Measurements from ENCODE around the gene C1orf116. TPM values are rescaled to one million over a fixed set of nuclear protein-coding genes. Genes with fewer than 3 reads are reported as not detected.

C1orf116 gene
- total and polyA plus RNA-seq, 10 of the 15 experiments (the other 5 are each of a cell fraction or from before 2014, with no cell fraction given) = 0.01 to 0.08 TPM; not detected in 8

DNA sequence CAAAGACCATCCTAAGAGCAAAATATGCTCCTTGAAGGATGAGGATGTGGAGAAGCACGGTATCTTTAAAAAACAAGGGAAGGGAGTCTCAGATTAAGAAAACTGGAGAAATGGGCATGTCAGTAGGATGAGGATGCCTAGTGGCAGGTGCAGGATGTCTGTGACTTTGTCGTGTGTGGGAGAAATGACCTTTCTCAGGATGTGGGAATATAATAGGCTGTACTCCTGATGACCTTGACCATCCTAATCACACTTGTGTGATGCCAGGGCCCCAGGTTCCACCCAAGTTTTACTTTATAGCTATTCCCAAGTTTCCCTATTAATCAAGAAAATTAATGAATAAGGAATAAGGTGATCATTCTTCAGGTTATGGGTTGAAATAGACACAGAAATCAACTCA is 12.9 kb downstream of the C1orf116 start:
- Histone ChIP-seq H3K4me2 (ENCODE audit: control insufficient read depth, insufficient read depth) (no peak overlapping the region), H3K79me2 (ENCODE audit: control insufficient read depth, insufficient read depth, low read length) (no peaks in the 10 kb centered on the region), H4K20me1 (ENCODE audit: control insufficient read depth, insufficient read depth) (no peaks in the 10 kb centered on the region), H2AFZ (ENCODE audit: control insufficient read depth, low read depth, low read length) (no peak overlapping the region), H3K9ac (ENCODE audit: control insufficient read depth, insufficient read depth, low read length) (no peak overlapping the region), H3K27ac (ENCODE audit: control insufficient read depth, insufficient read depth) (no peak overlapping the region), H3K4me3 (no peak overlapping the region), H3K36me3 (ENCODE audit: control insufficient read depth in 2 of 2, insufficient read depth in 2 of 2, low read length in 1 of 2) (no peaks in the 10 kb centered on the region), H3K9me3 (replicated peaks; ENCODE audit: control insufficient read depth, insufficient read depth, low read length) (no peaks in the 10 kb centered on the region), H3K27me3 (replicated peaks in 1 of 2; ENCODE audit: control insufficient read depth in 2 of 2, insufficient read depth in 2 of 2, low read length in 1 of 2) (peaks cover 0 to 4% of the 10 kb centered on the region in 2 experiments; a peak in 3 of 4 replicates), H3K4me1 (ENCODE audit: control insufficient read depth, insufficient read depth, low read length) (no peaks in the 10 kb centered on the region)
- in situ Hi-C loops (cut with MboI) (no loop called here), intact Hi-C loops (cut with micrococcal nuclease; ENCODE audit: unreplicated experiment) (no loop called here)
- DNase-seq (ENCODE audit: low read depth, low spot score) (no peak), FAIRE-seq (no peak), ATAC-seq (no peak)
- TF ChIP-seq, protein P1, sequence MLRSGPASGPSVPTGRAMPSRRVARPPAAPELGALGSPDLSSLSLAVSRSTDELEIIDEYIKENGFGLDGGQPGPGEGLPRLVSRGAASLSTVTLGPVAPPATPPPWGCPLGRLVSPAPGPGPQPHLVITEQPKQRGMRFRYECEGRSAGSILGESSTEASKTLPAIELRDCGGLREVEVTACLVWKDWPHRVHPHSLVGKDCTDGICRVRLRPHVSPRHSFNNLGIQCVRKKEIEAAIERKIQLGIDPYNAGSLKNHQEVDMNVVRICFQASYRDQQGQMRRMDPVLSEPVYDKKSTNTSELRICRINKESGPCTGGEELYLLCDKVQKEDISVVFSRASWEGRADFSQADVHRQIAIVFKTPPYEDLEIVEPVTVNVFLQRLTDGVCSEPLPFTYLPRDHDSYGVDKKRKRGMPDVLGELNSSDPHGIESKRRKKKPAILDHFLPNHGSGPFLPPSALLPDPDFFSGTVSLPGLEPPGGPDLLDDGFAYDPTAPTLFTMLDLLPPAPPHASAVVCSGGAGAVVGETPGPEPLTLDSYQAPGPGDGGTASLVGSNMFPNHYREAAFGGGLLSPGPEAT (IDR thresholded peaks at IDR 0.05; ENCODE audit: low read depth) = no peak
- TF ChIP-seq EP300 (IDR thresholded peaks at IDR 0.05; ENCODE audit: borderline replicate concordance in 1 of 2, control insufficient read depth in 1 of 2, low read depth in 2 of 2, low read length in 2 of 2) (no peak), TCF12 (IDR thresholded peaks at IDR 0.05; ENCODE audit: low read depth, low read length) (no peak), RFX5 (IDR thresholded peaks at IDR 0.05; ENCODE audit: low read depth, low read length) (no peak)
- TF ChIP-seq, protein P2, sequence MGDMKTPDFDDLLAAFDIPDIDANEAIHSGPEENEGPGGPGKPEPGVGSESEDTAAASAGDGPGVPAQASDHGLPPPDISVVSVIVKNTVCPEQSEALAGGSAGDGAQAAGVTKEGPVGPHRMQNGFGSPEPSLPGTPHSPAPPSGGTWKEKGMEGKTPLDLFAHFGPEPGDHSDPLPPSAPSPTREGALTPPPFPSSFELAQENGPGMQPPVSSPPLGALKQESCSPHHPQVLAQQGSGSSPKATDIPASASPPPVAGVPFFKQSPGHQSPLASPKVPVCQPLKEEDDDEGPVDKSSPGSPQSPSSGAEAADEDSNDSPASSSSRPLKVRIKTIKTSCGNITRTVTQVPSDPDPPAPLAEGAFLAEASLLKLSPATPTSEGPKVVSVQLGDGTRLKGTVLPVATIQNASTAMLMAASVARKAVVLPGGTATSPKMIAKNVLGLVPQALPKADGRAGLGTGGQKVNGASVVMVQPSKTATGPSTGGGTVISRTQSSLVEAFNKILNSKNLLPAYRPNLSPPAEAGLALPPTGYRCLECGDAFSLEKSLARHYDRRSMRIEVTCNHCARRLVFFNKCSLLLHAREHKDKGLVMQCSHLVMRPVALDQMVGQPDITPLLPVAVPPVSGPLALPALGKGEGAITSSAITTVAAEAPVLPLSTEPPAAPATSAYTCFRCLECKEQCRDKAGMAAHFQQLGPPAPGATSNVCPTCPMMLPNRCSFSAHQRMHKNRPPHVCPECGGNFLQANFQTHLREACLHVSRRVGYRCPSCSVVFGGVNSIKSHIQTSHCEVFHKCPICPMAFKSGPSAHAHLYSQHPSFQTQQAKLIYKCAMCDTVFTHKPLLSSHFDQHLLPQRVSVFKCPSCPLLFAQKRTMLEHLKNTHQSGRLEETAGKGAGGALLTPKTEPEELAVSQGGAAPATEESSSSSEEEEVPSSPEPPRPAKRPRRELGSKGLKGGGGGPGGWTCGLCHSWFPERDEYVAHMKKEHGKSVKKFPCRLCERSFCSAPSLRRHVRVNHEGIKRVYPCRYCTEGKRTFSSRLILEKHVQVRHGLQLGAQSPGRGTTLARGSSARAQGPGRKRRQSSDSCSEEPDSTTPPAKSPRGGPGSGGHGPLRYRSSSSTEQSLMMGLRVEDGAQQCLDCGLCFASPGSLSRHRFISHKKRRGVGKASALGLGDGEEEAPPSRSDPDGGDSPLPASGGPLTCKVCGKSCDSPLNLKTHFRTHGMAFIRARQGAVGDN (IDR thresholded peaks at IDR 0.05) = no peak
- TF ChIP-seq, protein P3, sequence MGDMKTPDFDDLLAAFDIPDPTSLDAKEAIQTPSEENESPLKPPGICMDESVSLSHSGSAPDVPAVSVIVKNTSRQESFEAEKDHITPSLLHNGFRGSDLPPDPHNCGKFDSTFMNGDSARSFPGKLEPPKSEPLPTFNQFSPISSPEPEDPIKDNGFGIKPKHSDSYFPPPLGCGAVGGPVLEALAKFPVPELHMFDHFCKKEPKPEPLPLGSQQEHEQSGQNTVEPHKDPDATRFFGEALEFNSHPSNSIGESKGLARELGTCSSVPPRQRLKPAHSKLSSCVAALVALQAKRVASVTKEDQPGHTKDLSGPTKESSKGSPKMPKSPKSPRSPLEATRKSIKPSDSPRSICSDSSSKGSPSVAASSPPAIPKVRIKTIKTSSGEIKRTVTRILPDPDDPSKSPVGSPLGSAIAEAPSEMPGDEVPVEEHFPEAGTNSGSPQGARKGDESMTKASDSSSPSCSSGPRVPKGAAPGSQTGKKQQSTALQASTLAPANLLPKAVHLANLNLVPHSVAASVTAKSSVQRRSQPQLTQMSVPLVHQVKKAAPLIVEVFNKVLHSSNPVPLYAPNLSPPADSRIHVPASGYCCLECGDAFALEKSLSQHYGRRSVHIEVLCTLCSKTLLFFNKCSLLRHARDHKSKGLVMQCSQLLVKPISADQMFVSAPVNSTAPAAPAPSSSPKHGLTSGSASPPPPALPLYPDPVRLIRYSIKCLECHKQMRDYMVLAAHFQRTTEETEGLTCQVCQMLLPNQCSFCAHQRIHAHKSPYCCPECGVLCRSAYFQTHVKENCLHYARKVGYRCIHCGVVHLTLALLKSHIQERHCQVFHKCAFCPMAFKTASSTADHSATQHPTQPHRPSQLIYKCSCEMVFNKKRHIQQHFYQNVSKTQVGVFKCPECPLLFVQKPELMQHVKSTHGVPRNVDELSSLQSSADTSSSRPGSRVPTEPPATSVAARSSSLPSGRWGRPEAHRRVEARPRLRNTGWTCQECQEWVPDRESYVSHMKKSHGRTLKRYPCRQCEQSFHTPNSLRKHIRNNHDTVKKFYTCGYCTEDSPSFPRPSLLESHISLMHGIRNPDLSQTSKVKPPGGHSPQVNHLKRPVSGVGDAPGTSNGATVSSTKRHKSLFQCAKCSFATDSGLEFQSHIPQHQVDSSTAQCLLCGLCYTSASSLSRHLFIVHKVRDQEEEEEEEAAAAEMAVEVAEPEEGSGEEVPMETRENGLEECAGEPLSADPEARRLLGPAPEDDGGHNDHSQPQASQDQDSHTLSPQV (IDR thresholded peaks at IDR 0.05) = no peak
- TF ChIP-seq, protein P4, sequence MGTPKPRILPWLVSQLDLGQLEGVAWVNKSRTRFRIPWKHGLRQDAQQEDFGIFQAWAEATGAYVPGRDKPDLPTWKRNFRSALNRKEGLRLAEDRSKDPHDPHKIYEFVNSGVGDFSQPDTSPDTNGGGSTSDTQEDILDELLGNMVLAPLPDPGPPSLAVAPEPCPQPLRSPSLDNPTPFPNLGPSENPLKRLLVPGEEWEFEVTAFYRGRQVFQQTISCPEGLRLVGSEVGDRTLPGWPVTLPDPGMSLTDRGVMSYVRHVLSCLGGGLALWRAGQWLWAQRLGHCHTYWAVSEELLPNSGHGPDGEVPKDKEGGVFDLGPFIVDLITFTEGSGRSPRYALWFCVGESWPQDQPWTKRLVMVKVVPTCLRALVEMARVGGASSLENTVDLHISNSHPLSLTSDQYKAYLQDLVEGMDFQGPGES (IDR thresholded peaks at IDR 0.05) = no peak
- TF ChIP-seq, protein P5, sequence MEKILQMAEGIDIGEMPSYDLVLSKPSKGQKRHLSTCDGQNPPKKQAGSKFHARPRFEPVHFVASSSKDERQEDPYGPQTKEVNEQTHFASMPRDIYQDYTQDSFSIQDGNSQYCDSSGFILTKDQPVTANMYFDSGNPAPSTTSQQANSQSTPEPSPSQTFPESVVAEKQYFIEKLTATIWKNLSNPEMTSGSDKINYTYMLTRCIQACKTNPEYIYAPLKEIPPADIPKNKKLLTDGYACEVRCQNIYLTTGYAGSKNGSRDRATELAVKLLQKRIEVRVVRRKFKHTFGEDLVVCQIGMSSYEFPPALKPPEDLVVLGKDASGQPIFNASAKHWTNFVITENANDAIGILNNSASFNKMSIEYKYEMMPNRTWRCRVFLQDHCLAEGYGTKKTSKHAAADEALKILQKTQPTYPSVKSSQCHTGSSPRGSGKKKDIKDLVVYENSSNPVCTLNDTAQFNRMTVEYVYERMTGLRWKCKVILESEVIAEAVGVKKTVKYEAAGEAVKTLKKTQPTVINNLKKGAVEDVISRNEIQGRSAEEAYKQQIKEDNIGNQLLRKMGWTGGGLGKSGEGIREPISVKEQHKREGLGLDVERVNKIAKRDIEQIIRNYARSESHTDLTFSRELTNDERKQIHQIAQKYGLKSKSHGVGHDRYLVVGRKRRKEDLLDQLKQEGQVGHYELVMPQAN (conservative IDR thresholded peaks at IDR 0.05) = no peak
- SMC1A ChIA-PET (ENCODE audit: uncharacterized antibody, unreplicated experiment) = interaction anchor here (1.0 kb wide), 1 partner anchor 13 kb away, joined by 3 read pairs; no protein-coding TSS in a partner anchor
- WGBS (ENCODE audit: insufficient coverage, insufficient replicate concordance, low lambda C conversion rate, missing lambda C conversion rate) = 0% methylated on average over 2 of the region's 2 CpGs
- CTCF ChIA-PET = interaction anchor here (1.4 to 2.0 kb wide), 2 partner anchors 15 to 26 kb away, joined by 4 to 5 read pairs; no protein-coding TSS in a partner anchor
- RAD21 ChIA-PET (ENCODE audit: unreplicated experiment) = no interaction called here
- POLR2A ChIA-PET = interaction anchor here (0.6 kb wide), 1 partner anchor 228 kb away, joined by 3 read pairs; no protein-coding TSS in a partner anchor
- BruUV-seq (replicated peaks) = no TSS peak
